H54 (cell line): ENCODE data around the gene HORMAD2.

Experiments used
- DNase-seq: peaks from one replicate; pipeline ENCODE4 v3.0.0; 2011; ENCODE audit warnings: low spot score, mixed read lengths; ENCODE audit not compliant: insufficient read length
- FAIRE-seq: peaks from 3 replicates; lab custom pipeline; 2011; peaks lifted over from hg19 to GRCh38; lab: Jason Lieb, UNC
- POLR2A ChIP-seq: IDR thresholded peaks from 2 replicates; pipeline ENCODE4 v1.6.1; 2011; ENCODE audit warnings: low read depth, mild to moderate bottlenecking, low read length

HORMAD2 gene

GRCh38 chr22:30178181-30179126 lies 98.2 kb downstream of the HORMAD2 start:
- DNase-seq (no peak), FAIRE-seq (no peak)
- no peak for TF ChIP-seq POLR2A

GRCh38 chr22:30180616-30181015 lies 100.4 kb downstream of the HORMAD2 start:
- FAIRE-seq: no peak
- no peak for TF ChIP-seq POLR2A
- no peak for DNase-seq

GRCh38 chr22:30181459-30182349 lies 101.4 kb downstream of the HORMAD2 start:
- no peak for DNase-seq
- no peak for FAIRE-seq
- TF ChIP-seq POLR2A: no peak

GRCh38 chr22:30182350-30182745 lies 102.1 kb downstream of the HORMAD2 start:
- peak; percentile 68 for FAIRE-seq
- no peak for TF ChIP-seq POLR2A
- DNase-seq: no peak

- no peak for DNase-seq
- FAIRE-seq: no peak
- TF ChIP-seq POLR2A: no peak
These were observed 102.6 kb downstream of the HORMAD2 start for GRCh38 chr22:30182815-30183214.

- no peak for DNase-seq
- FAIRE-seq: no peak
- no peak for TF ChIP-seq POLR2A
These were observed 103.0 kb downstream of the HORMAD2 start for GRCh38 chr22:30183271-30183670.

GRCh38 chr22:30183861-30184278 lies 103.6 kb downstream of the HORMAD2 start:
- FAIRE-seq (no peak), DNase-seq (no peak)
- no peak for TF ChIP-seq POLR2A

GRCh38 chr22:30185129-30185528 lies 104.9 kb downstream of the HORMAD2 start:
- DNase-seq: no peak
- TF ChIP-seq POLR2A: no peak
- no peak for FAIRE-seq

GRCh38 chr22:30185549-30185948 lies 105.3 kb downstream of the HORMAD2 start:
- DNase-seq (no peak), FAIRE-seq (no peak)
- no peak for TF ChIP-seq POLR2A

GRCh38 chr22:30186041-30186440 lies 105.8 kb downstream of the HORMAD2 start:
- no peak for FAIRE-seq
- TF ChIP-seq POLR2A: no peak
- no peak for DNase-seq

GRCh38 chr22:30186510-30186909 lies 106.2 kb downstream of the HORMAD2 start:
- DNase-seq (no peak), FAIRE-seq (no peak)

GRCh38 chr22:30187094-30187493 lies 106.8 kb downstream of the HORMAD2 start:
- no peak for TF ChIP-seq POLR2A
- FAIRE-seq: no peak

More at GRCh38 chr22:30186510-30186909, 106.2 kb downstream of the HORMAD2 start:
- TF ChIP-seq POLR2A: no peak

GRCh38 chr22:30187529-30188407 lies 107.5 kb downstream of the HORMAD2 start:
- DNase-seq (no peak), FAIRE-seq (no peak)
- no peak for TF ChIP-seq POLR2A

More at GRCh38 chr22:30187094-30187493, 106.8 kb downstream of the HORMAD2 start:
- no peak for DNase-seq

- DNase-seq (no peak), FAIRE-seq (no peak)
- no peak for TF ChIP-seq POLR2A
These were observed 108.6 kb downstream of the HORMAD2 start for GRCh38 chr22:30188911-30189310.
